SH-SY5Y (cell line): ENCODE results near the gene NDUFV3.

Source experiments
- GATA2 ChIP-seq: IDR thresholded peaks from 2 replicates; pipeline ENCODE4 v1.6.1; 2011; ENCODE audit warnings: mild to moderate bottlenecking, low read depth, low read length
- GATA3 ChIP-seq: IDR thresholded peaks from 2 replicates; pipeline ENCODE4 v1.6.1; 2011; ENCODE audit warnings: low read depth, mild to moderate bottlenecking, low read length, moderate library complexity

NDUFV3 gene

DNA sequence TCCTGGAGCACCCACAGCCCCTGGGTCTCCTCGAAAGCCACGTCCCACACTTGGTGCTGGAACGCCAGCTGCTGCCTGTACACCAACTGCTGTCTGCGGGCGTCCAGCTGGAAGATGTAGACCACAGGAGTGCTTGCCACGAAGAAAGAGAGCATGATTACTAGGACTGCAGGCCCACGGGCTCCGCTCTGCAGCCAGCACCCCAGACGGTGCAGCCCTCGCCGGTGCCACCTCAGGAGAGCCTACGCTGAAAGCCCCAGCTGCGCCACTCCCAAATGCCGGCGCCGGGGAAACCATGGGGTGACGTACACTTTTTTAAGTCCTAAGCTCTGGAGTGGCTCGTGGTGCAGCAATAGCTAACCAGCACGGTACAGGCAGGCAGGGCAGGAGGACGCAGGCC lies 39.5 kb upstream of the NDUFV3 start:
- TF ChIP-seq GATA3 (no peak), GATA2 (no peak)

- TF ChIP-seq GATA3 (no peak), GATA2 (no peak)
Measured at GRCh38 chr21:42854246-42855010, 38.7 kb upstream of the NDUFV3 start.

DNA sequence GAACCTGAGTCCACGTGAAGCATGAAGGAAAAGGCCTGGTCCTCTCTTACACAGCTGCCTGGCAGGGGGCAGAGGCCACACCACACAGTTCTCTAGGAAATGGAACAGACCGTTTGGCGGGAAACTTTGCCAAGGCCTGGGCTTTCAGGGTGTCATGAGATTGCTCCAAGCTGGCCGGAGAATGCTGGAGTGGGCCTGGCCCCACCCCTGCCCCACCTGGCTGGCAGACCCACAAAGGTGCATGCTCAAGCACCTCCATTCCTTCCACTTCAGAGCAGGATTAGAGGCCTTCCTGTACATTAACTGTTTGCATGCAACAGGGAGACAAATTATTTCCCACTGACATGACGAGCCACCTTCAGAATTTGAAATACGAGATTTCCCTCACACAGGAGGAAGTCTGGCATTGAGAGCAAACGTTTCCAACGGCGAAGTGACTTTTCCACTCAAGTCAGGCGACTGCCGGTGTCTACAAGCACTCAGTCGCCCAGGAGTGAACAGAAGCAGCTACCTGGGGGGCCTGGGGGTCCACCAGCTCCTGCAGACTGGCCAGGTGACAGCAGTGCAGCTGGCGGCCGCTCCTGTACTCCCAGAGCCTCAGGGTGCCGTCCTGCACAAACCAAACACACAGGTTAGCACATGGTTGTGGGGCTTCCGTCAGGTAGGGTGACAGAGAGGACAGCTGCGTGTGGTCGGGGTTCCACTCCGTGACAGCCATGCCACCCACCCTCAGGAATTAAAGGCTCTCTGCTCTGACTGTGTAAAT lies 37.8 kb upstream of the NDUFV3 start:
- no peak for TF ChIP-seq GATA3
- TF ChIP-seq GATA2 = no peak

DNA sequence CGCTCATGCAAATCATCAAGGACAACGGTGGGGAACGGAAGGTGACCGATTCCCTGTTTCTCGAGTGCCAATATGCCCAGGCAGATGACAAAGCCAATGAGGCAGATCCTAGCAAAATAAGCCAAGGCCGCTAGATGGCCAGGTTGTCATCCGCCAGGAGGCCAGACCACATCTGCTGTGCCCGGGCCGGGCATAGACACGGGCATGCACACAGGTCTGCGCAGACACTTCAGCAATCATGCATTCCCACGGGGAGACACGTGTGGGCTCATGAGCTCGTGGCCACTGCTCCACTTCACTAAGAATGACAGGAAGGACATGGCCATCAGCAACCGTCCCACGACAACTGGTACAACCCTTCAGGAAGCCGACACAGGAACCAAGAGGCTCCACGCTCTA lies 37.2 kb upstream of the NDUFV3 start:
- TF ChIP-seq GATA3 = no peak

DNA sequence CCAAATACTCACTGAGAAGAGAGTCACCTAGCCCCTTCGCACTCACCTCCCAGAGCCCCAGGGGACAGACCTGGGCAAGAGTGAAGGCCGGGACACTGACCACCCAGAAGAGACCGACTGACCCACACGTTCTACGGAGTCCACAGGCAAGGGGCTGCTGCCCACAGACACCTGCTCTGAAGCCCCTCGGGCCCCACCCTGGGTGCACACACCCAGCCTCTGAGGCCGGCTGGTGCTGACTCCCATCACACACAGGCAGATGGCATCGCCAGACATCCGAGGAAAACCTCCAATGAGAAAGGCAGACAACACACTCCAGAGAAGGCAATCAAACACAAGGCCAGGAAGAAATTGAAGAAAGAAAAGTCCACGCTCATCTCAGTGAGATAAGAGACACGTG lies 35.9 kb upstream of the NDUFV3 start:
- TF ChIP-seq GATA2 = no peak

GRCh38 chr21:42858185-42858847 lies 34.8 kb upstream of the NDUFV3 start:
- no peak for TF ChIP-seq GATA2
- no peak for TF ChIP-seq GATA3

DNA sequence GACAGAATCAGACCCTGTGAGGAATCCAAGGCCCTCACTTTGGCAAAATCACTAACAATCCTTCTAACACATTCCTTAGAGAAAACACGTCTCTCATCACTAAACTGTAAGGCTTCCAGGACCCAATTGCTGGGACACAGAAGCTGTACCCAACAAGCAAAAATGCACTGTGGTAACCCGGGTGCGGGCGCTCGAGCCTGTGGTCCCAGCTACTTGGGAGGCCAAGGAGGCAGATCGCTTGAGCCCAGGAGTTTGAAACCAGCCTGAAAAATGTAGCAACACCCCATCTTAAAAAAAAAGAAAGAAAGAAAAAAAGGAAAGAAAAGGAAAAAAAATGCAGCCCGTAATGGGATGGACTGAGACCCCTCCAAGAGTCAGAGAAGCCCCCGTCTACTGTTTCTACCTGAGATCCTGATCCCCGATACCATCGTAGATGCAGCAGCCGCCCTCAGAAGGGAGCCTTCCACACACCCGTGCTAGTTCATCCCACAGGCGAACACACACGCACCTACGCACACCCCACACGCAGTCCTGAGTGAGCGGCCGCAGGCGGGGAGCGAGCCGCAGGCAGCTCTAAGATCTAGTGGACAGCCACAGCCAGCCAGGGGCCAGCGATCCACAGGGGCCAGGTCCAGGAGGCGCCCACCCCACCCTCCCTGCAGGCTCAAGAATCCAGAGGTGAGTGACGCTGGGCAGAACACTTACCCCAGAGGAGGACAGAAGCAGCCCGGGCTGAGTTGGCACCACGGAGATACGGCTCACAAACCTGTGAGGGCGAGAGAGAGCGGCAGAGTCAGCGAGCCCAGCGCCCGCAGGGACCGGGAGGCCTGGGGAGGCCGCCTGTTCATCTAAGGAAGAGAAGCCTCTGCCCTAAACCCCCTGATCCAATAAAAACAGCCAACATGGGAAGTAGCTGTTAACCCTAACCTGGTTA lies 33.9 kb upstream of the NDUFV3 start:
- TF ChIP-seq GATA2 = no peak
- no peak for TF ChIP-seq GATA3

DNA sequence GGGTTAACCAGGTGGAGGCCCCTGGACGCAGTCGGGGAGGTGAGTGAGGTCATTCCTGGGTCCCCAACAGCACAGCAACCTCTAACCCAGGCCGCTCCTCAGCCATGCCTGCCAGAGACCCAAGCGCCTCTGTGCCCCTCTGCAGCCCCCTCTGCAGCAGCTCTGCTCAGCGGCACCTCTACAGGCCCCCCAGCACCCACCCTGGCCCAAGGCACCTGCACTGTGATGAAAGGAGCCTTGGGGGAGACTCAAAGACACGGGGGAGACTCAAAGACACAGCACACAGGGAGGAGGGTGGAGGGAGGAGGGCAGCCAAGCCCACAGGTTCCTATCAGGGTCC lies 33.2 kb upstream of the NDUFV3 start:
- TF ChIP-seq GATA3 = no peak
- TF ChIP-seq GATA2 = no peak

- TF ChIP-seq GATA2 (no peak), GATA3 (no peak)
Measured at GRCh38 chr21:42860345-42860744, 32.8 kb upstream of the NDUFV3 start.

DNA sequence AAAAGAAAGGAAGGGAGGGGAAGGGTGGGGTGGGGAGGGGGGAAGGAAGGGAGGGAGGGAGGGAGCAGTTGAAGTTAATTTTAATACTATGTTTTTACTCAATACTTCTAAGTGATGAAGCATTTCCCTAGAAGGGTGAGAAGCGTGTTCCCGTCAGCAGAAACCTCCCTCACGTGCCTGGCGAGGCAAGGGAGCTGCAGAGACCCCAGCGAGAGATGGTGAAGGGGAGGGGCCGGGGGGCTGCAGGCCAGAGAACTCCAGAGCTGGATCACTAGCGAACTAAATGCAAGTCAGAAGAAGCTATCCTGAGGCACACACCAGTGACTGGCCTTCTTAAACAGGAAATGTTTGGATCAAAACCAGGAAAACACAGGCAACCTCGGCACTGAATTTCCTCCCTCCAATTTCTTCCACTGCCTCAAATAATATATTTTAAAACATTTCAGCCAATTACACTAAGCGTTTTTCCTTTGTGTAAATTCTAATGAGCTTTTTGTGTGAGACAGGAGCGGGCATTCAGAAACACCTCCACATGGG lies 31.7 kb upstream of the NDUFV3 start:
- TF ChIP-seq GATA2 (no peak), GATA3 (no peak)

- TF ChIP-seq GATA3 (no peak), GATA2 (no peak)
Measured at GRCh38 chr21:42861848-42862400, 31.2 kb upstream of the NDUFV3 start.

- TF ChIP-seq GATA2 = no peak
- TF ChIP-seq GATA3 = no peak
Measured at GRCh38 chr21:42862774-42863503, 30.2 kb upstream of the NDUFV3 start.

- TF ChIP-seq GATA2 (no peak), GATA3 (no peak)
Measured at GRCh38 chr21:42863504-42863870, 29.6 kb upstream of the NDUFV3 start.
